HG03571 (cell line): ENCODE measurements around the gene BAIAP3.

Source experiments
- ATAC-seq: cut with Tn5 transposase; IDR thresholded peaks from one replicate; pipeline ENCODE4 v1.9.1; 2021; ENCODE audit not compliant: unreplicated experiment

Gene BAIAP3

DNA sequence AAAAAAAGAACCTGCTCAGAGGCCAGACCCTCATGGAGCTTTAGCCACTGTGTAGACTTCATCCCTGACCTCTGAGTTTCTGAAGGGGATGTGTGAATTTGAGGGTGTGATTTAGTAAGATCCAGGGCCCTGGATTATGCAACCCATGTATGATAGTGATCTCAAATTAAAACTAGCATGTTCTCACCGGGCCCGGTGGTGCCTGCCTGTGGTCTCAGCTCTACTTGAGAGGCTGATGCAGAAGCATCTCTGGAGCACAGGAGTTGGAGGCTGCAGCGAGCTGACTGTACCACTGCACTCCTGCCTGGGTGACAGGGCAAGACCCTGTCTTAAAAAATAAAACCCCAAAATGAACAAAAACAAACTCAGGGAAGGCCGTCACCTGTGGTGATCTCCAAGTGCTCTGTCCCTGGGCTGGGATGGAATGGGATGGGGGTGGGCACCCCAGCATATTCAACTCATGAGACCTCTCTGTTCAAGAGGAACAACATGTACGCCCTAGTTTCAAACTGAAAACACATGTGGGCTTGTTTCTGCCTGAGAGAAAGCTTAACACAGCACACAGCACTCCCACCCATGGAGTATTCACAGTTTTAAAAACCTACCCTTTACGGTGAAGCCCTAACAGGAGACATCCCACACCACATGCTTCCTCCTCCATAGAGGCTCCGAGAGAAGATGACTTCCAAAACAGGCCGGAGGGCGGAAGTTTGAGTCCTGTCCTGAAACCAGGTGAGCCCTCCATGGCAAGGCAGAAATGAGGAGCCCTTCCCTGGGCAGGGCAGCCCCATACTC lies 48.4 kb downstream of the BAIAP3 start:
- ATAC-seq = no peak

DNA sequence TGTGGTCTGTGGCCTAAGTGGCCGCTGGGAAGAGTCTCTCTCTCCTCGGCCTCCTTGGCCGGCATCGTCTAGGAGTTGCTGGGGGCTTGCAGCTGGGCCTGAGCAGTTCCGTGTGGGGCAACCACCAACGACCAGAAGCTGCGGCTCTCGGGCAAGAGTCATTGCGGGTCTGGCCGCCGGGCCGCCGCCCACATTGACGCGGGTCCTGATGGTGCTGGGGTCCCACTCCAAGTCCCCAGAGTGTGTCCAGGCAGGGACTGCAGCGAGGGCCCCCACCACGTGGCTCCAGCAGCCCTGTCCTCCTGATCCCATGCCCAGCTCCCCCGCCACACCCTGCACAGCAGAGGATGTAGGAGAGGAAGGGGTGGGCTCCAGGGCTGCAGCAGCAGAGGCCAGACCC lies 50.1 kb downstream of the BAIAP3 start:
- no peak for ATAC-seq

GRCh38 chr16:1385232-1385631 lies 51.8 kb downstream of the BAIAP3 start:
- no peak for ATAC-seq

GRCh38 chr16:1387331-1387730 lies 53.9 kb downstream of the BAIAP3 start:
- no peak for ATAC-seq

- ATAC-seq = no peak
These were observed 56.3 kb downstream of the BAIAP3 start for GRCh38 chr16:1389762-1390161.

DNA sequence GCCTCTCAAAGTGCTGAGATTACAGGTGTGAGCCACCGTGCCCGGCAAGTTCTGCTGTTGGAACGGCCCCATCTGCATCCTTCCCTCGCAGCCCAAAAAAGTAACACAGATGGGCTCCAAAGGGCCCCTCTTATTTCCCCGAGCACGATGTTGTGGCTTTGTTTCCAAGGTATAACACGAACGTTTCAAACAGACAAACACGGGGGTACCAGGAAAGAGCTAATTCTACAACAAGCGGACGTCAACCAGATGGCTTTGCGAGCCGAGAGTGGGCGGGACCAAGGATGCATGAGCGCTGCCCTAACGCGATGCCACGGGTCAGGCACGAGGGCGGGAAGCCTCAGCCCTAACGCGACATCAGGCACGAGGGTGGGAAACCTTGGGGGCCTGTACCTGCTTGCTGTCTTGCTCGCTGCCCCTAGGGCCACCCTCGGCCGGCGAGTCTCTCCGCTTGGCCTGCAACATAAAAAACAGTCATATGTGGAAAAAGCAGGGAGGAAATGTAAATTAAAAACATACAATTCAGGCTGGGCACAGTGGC lies 56.9 kb downstream of the BAIAP3 start:
- no peak for ATAC-seq

GRCh38 chr16:1392826-1393225 lies 59.4 kb downstream of the BAIAP3 start:
- ATAC-seq = no peak

DNA sequence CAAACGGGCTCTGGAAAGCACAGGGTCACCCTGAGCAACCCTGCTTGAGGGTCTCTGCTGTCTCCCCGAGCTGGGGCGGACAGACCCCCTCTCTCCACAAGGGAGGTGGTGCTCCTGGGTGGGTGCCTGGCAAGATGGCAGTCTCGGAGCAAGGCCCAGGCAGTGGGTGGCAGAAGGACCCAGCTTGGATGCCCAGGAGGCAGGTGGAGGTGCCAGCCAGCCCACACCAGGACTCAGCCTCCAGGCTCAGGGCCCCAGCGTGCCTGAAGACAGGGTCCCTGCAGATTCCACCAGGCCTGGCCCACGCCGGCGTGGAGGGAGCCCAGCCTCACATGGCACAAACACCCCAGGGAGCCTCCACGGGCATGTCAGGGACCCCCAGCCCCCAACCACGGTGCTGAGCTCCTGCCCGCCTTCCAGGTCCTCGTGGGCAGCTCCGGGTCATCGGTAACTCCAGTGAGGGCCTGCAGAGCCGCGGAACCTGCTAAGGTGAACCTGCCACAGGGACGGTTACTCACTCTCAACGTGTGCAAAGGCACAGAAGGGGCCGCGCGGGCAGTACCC lies 60.2 kb downstream of the BAIAP3 start:
- no peak for ATAC-seq

- no peak for ATAC-seq
These were observed 61.0 kb downstream of the BAIAP3 start for GRCh38 chr16:1394367-1394951.

DNA sequence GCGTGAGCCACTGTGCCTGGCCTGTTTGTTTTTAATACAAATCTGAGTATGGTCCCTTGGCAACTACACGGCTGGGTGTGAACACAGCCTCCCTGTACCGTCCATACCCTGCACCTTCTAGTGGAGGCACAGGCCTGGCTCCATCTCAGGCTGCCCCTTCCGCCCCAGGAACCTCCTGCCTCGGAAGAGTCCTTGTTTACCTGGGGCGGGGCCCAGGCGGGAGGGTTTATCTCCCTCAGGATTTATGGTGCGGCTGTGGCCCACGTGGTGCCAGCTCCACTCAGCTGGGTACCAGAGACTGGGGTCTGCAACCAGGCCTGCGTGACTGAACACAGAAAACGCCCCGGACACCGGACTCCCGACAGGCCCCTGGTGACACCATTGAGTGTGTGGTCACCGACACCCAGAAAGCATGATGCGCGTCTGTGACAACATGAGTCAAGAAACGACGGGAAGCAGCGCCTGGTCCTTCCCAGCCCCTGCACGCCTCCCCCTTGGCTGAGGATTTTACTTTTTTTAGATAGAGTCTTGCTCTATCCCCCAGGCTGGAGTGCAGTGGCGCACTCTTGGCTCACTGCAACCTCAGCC lies 62.1 kb downstream of the BAIAP3 start:
- ATAC-seq = no peak

DNA sequence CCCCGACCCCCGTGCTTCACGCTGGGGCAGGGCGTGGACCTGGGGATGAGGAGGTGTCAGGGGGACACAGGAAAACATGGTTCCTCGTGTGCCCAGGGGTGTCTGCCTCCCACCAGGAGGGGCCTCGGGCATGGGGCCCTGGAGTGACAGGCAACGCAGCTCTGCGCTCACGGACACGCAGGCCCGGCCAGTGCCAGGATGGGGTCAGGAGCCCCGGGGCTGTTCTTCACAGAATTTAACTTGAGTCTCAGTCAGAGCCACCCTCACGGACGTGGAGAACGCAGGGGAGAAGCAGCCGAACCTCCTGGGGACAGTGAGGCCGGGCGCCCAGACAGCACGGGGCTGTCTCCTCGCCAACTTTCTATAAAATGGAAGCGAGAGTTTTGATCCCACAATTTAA lies 64.3 kb downstream of the BAIAP3 start:
- no peak for ATAC-seq

GRCh38 chr16:1398351-1398750 lies 64.9 kb downstream of the BAIAP3 start:
- ATAC-seq = no peak
